ENCODE results near the gene SERINC4. TPM values are rescaled to one million over a fixed set of nuclear protein-coding genes. Genes with fewer than 3 reads are reported as not detected.

Gene SERINC4
- total and polyA plus RNA-seq, 10 of the 15 experiments (the other 5 are each of a cell fraction or from before 2014, with no cell fraction given), result 0.06 to 0.96 (median 0.26) TPM; not detected in 1

- Histone ChIP-seq H3K4me3 (no peak overlapping the region), H3K9ac (ENCODE audit: control insufficient read depth, insufficient read depth, low read length) (no peak overlapping the region), H4K20me1 (ENCODE audit: control insufficient read depth, insufficient read depth) (0 out of 2 replicates have a peak, but pooled peaks cover 2% of the 10 kb centered on the region), H3K4me1 (ENCODE audit: control insufficient read depth, insufficient read depth, low read length) (no peaks in the 10 kb centered on the region), H3K4me2 (ENCODE audit: control insufficient read depth, insufficient read depth) (no peak overlapping the region), H3K27ac (ENCODE audit: control insufficient read depth, insufficient read depth) (no peak overlapping the region), H3K27me3 (replicated peaks in 1 of 2; ENCODE audit: control insufficient read depth in 2 of 2, insufficient read depth in 2 of 2, low read length in 1 of 2) (no peaks in the 10 kb centered on the region), H2AFZ (ENCODE audit: control insufficient read depth, low read depth, low read length) (no peak overlapping the region), H3K9me3 (replicated peaks; ENCODE audit: control insufficient read depth, insufficient read depth, low read length) (no peaks in the 10 kb centered on the region), H3K79me2 (ENCODE audit: control insufficient read depth, insufficient read depth, low read length) (peaks cover 1% of the 10 kb centered on the region; the same call in 1 of the 2 replicates), H3K36me3 (ENCODE audit: control insufficient read depth in 2 of 2, insufficient read depth in 2 of 2, low read length in 1 of 2) (peaks cover 10 to 45% of the 10 kb centered on the region in 2 experiments)
- TF ChIP-seq NRF1 (conservative IDR thresholded peaks at IDR 0.05; ENCODE audit: low read depth, low read length) (no peak), IKZF2 (IDR thresholded peaks at IDR 0.05) (no peak), MXI1 (IDR thresholded peaks at IDR 0.05; ENCODE audit: low read depth, low read length) (no peak), CBFB (IDR thresholded peaks at IDR 0.05; ENCODE audit: low read depth) (no peak), ATF2 (IDR thresholded peaks at IDR 0.05; ENCODE audit: low read length) (no peak), HDAC6 (IDR thresholded peaks at IDR 0.05; ENCODE audit: unreplicated experiment) (no peak), ZNF592 (IDR thresholded peaks at IDR 0.05) (no peak), E2F8 (IDR thresholded peaks at IDR 0.05; ENCODE audit: low read depth, partially characterized antibody) (no peak), ESRRA (IDR thresholded peaks at IDR 0.05; ENCODE audit: low read length) (no peak), PAX8 (IDR thresholded peaks at IDR 0.05) (no peak), EED (IDR thresholded peaks at IDR 0.05; ENCODE audit: low read depth) (no peak), ZBTB40 (IDR thresholded peaks at IDR 0.05; ENCODE audit: borderline replicate concordance) (no peak)
- ChIA-PET POLR2A (no interaction called here), CTCF (no interaction called here), SMC1A (ENCODE audit: uncharacterized antibody, unreplicated experiment) (no interaction called here), RAD21 (ENCODE audit: unreplicated experiment) (no interaction called here)
- FAIRE-seq (no peak), ATAC-seq (no peak), DNase-seq (ENCODE audit: low read depth, low spot score) (no peak)
- no TSS peak for BruUV-seq (replicated peaks)
- in situ Hi-C loops (cut with MboI) (no loop called here), intact Hi-C loops (cut with micrococcal nuclease; ENCODE audit: unreplicated experiment) (no loop called here)
- 81% methylated on average over 6 of the region's 6 CpGs for WGBS (ENCODE audit: insufficient coverage, insufficient replicate concordance, low lambda C conversion rate, missing lambda C conversion rate)
Observed at GRCh38 chr15:43762824-43763223, 37.2 kb downstream of the SERINC4 start.
